BLaER1 (cell line): ENCODE results near the gene C3orf20.
A peak's percentile ranks its signal among the peaks of the same experiment; 100 is the strongest.
"Not testable (repeated sequence)": the region's sequence is repeated elsewhere in the genome, so short reads cannot be mapped to it uniquely, and the experiment has no call there.

ENCODE experiments used
- H3K27ac ChIP-seq: shearing (Covaris generic); formaldehyde crosslinking; 2 replicates; pipeline ENCODE4 v1.8.1; 2022
- H3K27me3 ChIP-seq: shearing (Covaris generic); formaldehyde crosslinking; 2 replicates; pipeline ENCODE4 v1.8.1; 2022
- H3K36me3 ChIP-seq: shearing (Covaris generic); formaldehyde crosslinking; 2 replicates; pipeline ENCODE4 v1.8.1; 2022
- H3K4me1 ChIP-seq: shearing (Covaris generic); formaldehyde crosslinking; 2 replicates; pipeline ENCODE4 v1.8.1; 2022
- H3K4me2 ChIP-seq: shearing (Covaris generic); formaldehyde crosslinking; 2 replicates; pipeline ENCODE4 v1.8.1; 2022
- H3K4me3 ChIP-seq: shearing (Covaris generic); formaldehyde crosslinking; 2 replicates; pipeline ENCODE4 v1.8.1; 2022
- H3K9ac ChIP-seq: shearing (Covaris generic); formaldehyde crosslinking; 2 replicates; pipeline ENCODE4 v1.8.1; 2022
- H3K9me3 ChIP-seq: shearing (Covaris generic); formaldehyde crosslinking; 2 replicates; pipeline ENCODE4 v1.8.1; 2022
- H4K20me1 ChIP-seq: shearing (Covaris generic); formaldehyde crosslinking; 2 replicates; pipeline ENCODE4 v1.8.1; 2022
- Cebpa-rat ChIP-seq: shearing (Covaris generic); IDR thresholded peaks from 2 replicates; pipeline ENCODE4 v1.8.1; 2022

Gene C3orf20

GRCh38 chr3:14740983-14741382, 66.0 kb downstream of the C3orf20 start:
- Histone ChIP-seq H3K27me3 (no peaks in the 10 kb centered on the region), H3K36me3 (0 out of 2 replicates have a peak, but pooled peaks cover 4% of the 10 kb centered on the region), H4K20me1 (no peaks in the 10 kb centered on the region), H3K4me2 (no peak overlapping the region), H3K9me3 (peaks cover 23% of the 10 kb centered on the region), H3K27ac (no peak overlapping the region), H3K4me1 (no peaks in the 10 kb centered on the region), H3K4me3 (no peak overlapping the region), H3K9ac (no peak overlapping the region)
- no peak for TF ChIP-seq Cebpa-rat

- H3K4me3 ChIP-seq = no peak overlapping the region
- no peak overlapping the region for H3K9ac ChIP-seq
- H3K27ac ChIP-seq = no peak overlapping the region
- no peak for TF ChIP-seq Cebpa-rat
- H4K20me1 ChIP-seq = no peaks in the 10 kb centered on the region
- no peaks in the 10 kb centered on the region for H3K27me3 ChIP-seq
- peaks cover 23% of the 10 kb centered on the region for H3K9me3 ChIP-seq
- 0 out of 2 replicates have a peak, but pooled peaks cover 4% of the 10 kb centered on the region for H3K36me3 ChIP-seq
- H3K4me1 ChIP-seq = no peaks in the 10 kb centered on the region
- no peak overlapping the region for H3K4me2 ChIP-seq
Observed at GRCh38 chr3:14741510-14741909, 66.6 kb downstream of the C3orf20 start.

GRCh38 chr3:14744556-14744955, 69.6 kb downstream of the C3orf20 start:
- Histone ChIP-seq H3K4me1 (no peaks in the 10 kb centered on the region), H3K36me3 (0 out of 2 replicates have a peak, but pooled peaks cover under 1% of the 10 kb centered on the region), H3K27ac (no peak overlapping the region), H3K4me2 (no peak overlapping the region), H3K9ac (no peak overlapping the region), H3K4me3 (no peak overlapping the region), H4K20me1 (no peaks in the 10 kb centered on the region), H3K9me3 (peaks cover 14% of the 10 kb centered on the region), H3K27me3 (no peaks in the 10 kb centered on the region)
- TF ChIP-seq Cebpa-rat = no peak

GRCh38 chr3:14750650-14751049, 75.7 kb downstream of the C3orf20 start:
- Histone ChIP-seq H3K9ac (no peak overlapping the region), H3K4me2 (no peak overlapping the region), H4K20me1 (no peaks in the 10 kb centered on the region), H3K4me3 (no peak overlapping the region), H3K9me3 (peaks cover 21% of the 10 kb centered on the region), H3K27ac (no peak overlapping the region), H3K4me1 (peaks cover 21% of the 10 kb centered on the region), H3K27me3 (no peaks in the 10 kb centered on the region), H3K36me3 (no peaks in the 10 kb centered on the region)
- TF ChIP-seq Cebpa-rat = no peak

- not testable (repeated sequence) for H3K36me3 ChIP-seq, H3K4me2 ChIP-seq, H3K4me3 ChIP-seq, H3K9ac ChIP-seq, H3K27me3 ChIP-seq, H3K27ac ChIP-seq, H4K20me1 ChIP-seq
- H3K9me3 ChIP-seq = peaks cover 21% of the 10 kb centered on the region
- H3K4me1 ChIP-seq = peaks cover 26% of the 10 kb centered on the region
Observed at GRCh38 chr3:14752979-14753378, 78.0 kb downstream of the C3orf20 start.

GRCh38 chr3:14757153-14757700, 82.3 kb downstream of the C3orf20 start:
- Histone ChIP-seq H3K9ac (no peak overlapping the region), H3K4me2 (no peak overlapping the region), H3K9me3 (no peaks in the 10 kb centered on the region), H3K4me1 (peaks cover 35% of the 10 kb centered on the region), H3K27ac (no peak overlapping the region), H3K4me3 (no peak overlapping the region), H3K36me3 (no peaks in the 10 kb centered on the region), H3K27me3 (no peaks in the 10 kb centered on the region), H4K20me1 (no peaks in the 10 kb centered on the region)
- TF ChIP-seq Cebpa-rat = no peak

- Histone ChIP-seq H3K4me2 (no peak overlapping the region), H4K20me1 (no peaks in the 10 kb centered on the region), H3K4me3 (no peak overlapping the region), H3K36me3 (no peaks in the 10 kb centered on the region), H3K9me3 (no peaks in the 10 kb centered on the region), H3K9ac (no peak overlapping the region), H3K4me1 (peaks cover 35% of the 10 kb centered on the region), H3K27me3 (no peaks in the 10 kb centered on the region), H3K27ac (no peak overlapping the region)
- no peak for TF ChIP-seq Cebpa-rat
Observed at GRCh38 chr3:14758297-14758696, 83.4 kb downstream of the C3orf20 start.

- H3K27ac ChIP-seq = no peak overlapping the region
- no peak for TF ChIP-seq Cebpa-rat
- peaks cover 31% of the 10 kb centered on the region for H3K4me1 ChIP-seq
Observed at GRCh38 chr3:14758959-14759358, 84.0 kb downstream of the C3orf20 start.

GRCh38 chr3:14760185-14760584, 85.2 kb downstream of the C3orf20 start:
- Histone ChIP-seq H3K27me3 (no peaks in the 10 kb centered on the region), H3K4me2 (no peak overlapping the region), H3K27ac (no peak overlapping the region), H3K4me3 (no peak overlapping the region), H3K4me1 (peaks cover 18% of the 10 kb centered on the region), H3K9me3 (no peaks in the 10 kb centered on the region), H3K9ac (no peak overlapping the region), H4K20me1 (no peaks in the 10 kb centered on the region), H3K36me3 (no peaks in the 10 kb centered on the region)
- TF ChIP-seq Cebpa-rat = no peak

More at GRCh38 chr3:14758959-14759358, 84.0 kb downstream of the C3orf20 start:
- no peaks in the 10 kb centered on the region for H3K36me3 ChIP-seq
- H3K4me2 ChIP-seq = no peak overlapping the region
- H3K4me3 ChIP-seq = no peak overlapping the region
- no peak overlapping the region for H3K9ac ChIP-seq
- H4K20me1 ChIP-seq = no peaks in the 10 kb centered on the region
- H3K9me3 ChIP-seq = no peaks in the 10 kb centered on the region
- H3K27me3 ChIP-seq = no peaks in the 10 kb centered on the region

GRCh38 chr3:14761121-14761672, 86.3 kb downstream of the C3orf20 start:
- no peak for TF ChIP-seq Cebpa-rat
- no peaks in the 10 kb centered on the region for H3K36me3 ChIP-seq
- peak overlapping the region; percentile 42 for H3K4me2 ChIP-seq
- no peak overlapping the region for H3K4me3 ChIP-seq
- peaks cover 13% of the 10 kb centered on the region for H3K4me1 ChIP-seq
- H3K9ac ChIP-seq = no peak overlapping the region
- no peaks in the 10 kb centered on the region for H3K27me3 ChIP-seq
- no peaks in the 10 kb centered on the region for H4K20me1 ChIP-seq
- H3K27ac ChIP-seq = no peak overlapping the region
- H3K9me3 ChIP-seq = no peaks in the 10 kb centered on the region

- H3K27ac ChIP-seq = no peak overlapping the region
- peak overlapping the region; percentile 42 for H3K4me2 ChIP-seq
- H4K20me1 ChIP-seq = no peaks in the 10 kb centered on the region
- no peaks in the 10 kb centered on the region for H3K27me3 ChIP-seq
- no peaks in the 10 kb centered on the region for H3K9me3 ChIP-seq
- no peaks in the 10 kb centered on the region for H3K36me3 ChIP-seq
- H3K9ac ChIP-seq = no peak overlapping the region
- no peak overlapping the region for H3K4me3 ChIP-seq
- H3K4me1 ChIP-seq = peaks cover 11% of the 10 kb centered on the region
- no peak for TF ChIP-seq Cebpa-rat
Observed at GRCh38 chr3:14761866-14762265, 86.9 kb downstream of the C3orf20 start.
